CD4-positive, alpha-beta T cell treated with Interleukin-15 for 4 hours (primary cell): ENCODE measurements around the gene DVL1.
"Not testable (repeated sequence)": the region's sequence is repeated elsewhere in the genome, so short reads cannot be mapped to it uniquely, and the experiment has no call there.

Experiments used
- DNase-seq: peaks from one replicate; pipeline ENCODE4 v3.0.0-alpha.2; 2020; ENCODE audit warnings: low spot score

The DVL1 gene

DNA sequence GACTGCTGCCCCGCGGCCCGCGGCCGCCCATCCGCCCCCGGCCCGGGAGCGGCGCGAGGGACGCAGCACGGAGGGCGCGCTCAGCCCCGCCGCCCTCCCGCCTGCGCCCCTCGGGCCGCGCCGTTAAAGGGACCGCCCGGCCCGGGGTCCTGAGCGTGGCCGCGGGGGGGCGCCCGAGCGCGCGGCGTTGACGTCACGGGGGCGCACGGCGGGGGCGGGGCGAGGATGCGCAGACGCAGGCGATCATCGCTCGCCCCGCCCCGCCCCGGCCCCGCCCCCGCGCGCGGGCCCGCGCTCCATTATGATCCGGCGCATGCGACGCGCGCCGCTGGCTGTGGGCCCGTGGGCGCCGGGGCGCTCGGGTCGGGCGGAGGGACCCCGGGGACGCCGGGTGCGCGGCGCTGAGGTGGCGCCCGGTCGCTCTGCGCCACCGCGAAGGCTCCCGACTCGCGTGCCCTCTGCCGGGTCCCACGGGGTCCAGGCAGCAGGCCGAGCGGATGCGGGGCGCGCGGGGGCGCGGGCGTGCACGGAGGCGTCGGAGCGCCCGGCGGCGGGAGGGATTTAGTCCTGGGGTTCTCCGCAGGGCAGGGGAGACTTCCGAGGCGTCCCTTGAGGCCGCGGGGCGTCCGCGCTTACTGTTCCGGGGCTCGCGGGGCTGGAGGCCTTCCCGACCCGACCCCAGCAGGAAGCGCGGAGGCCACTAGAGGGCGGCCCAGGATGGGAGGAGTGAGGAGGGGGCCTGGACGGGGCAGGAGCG is at the start of gene DVL1:
Gene DVL1, minus strand, starts transcription at position 163 of the 757 bp plus-strand sequence. CDS start 353 bp downstream, outside the sequence.
- peak; percentile 67 for DNase-seq

DNA sequence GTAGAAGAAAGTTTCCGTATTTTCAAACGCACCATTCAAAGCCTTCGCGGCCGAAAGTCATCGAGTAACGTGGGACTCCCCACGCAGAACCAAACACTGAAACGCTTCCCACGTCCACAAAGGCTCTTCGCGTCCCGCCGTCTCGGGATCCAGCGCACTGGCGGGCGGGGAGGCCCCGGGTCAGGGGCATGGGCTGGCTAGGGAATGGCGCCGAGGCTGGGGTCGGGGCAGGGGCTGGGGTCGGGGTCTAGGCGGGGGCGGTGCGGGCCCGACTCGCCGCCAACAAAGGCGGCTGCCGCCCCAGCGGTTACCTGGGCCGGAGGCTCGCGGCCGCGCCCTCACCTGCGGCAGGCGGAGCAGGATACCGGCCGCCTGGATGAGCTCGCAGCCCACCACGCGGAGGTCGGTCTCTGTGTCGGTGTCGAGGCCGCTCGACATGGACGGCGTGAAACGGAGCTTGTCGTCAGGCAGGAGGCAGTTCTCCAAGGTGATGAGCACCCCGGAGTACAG is 49.5 kb upstream of the DVL1 start:
- no peak for DNase-seq

DNA sequence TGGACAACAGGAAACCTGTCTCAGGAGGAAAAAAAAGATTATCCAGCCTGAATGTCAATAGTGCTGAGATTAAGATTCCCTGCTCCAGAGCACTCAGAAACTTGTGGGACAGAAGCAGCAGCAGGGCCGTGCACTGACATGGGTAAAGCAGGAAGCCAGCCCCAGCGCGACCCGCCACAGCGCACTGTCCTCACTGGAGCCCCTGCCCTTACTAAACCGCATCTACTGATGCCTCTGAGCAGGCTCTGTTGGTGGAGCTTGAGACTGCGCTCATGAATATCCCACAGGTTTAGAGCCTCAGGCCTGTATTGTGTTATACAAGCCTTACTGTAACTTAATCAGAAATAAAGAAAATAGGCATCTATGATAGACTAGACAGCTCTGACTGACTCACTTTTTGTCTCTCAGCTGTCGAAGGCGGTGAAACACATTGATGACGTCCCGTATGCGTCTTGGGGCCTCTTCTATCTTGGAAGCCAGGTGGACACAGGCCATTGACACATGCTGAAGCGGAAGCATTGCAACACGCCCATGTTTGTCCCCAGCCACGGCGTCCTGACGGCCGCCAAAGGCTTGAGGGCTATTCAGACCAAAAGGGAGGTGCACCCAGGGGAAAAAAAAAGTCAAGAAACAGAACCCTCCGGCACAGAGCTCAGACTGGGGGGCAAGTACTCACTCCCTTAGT is 48.8 kb upstream of the DVL1 start:
- DNase-seq = no peak

DNA sequence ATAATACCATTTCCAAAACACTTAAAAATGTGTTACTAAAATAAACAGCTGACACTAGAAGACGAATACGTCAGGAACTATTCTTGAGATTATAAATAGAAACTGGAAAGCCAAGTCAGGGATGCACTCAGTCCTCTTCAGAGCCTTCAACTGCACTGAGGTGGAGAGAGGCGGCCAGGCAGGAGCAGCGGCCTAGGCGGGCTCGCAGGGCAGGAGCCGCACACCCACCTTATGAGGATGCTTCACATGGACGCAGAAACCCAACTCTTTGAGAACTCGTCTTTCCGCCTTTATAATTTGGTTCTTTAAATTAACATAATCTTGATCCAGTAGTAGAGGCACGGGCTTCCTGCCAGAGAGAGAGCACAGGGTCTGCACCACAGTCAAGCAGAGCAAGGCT is 45.9 kb upstream of the DVL1 start:
- DNase-seq = no peak

DNA sequence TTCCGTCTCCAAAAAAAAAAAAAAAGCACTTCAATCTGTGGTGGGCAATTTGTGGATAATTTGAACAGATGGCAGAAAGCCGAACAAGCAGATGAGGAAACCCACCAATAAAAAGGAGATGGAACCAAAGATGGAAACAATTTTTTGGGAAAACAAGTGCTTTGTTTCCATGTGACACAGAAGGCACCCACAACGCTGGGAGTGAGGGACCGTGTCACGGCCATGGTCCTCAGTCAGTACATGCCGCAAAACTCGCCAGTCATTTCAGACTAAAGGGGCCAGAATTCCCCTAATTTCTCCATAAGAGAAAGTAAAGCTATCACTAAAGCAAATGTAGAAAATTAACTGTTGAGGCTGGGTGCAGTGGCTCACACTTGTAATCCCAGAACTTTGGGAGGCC is 44.9 kb upstream of the DVL1 start:
- DNase-seq = no peak

DNA sequence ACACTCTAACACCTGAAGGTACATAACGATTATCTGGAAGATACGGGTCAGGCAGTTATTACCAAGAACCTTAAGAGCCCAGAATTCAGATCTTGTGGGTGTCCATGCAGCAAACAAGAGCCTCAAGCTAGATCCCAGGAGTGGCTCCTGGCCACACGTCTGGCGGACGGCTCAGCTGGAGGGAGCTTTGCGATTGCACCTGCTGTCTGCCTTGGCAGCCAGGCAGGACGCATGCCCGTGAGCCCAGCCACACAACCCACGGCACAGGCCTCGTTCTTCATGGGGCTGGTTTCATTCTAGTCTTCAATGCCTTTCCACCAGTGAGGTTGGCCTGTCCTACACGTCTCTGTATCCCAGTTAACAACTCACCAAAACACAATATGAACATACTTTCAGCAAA is 44.2 kb upstream of the DVL1 start:
- DNase-seq = no peak

DNA sequence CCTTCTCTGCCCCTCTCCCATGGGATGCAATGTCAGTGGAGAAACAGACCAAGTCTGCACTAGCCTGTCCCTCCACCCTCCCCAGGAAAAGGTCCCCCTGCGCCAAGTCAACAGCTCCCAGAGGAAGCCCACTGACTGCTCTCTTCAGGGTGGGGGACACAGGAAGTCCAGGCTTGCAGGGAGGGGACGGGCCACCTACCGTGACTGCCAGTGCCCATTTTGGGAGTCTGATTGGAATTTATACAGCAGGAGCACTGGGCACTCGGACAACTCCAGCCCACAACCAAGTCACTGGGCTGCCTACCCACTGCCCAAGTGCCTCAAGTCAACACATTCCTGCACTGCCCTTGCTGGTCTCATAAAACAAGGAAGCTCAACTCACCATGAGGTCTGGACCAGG is 43.8 kb upstream of the DVL1 start:
- no peak for DNase-seq

DNA sequence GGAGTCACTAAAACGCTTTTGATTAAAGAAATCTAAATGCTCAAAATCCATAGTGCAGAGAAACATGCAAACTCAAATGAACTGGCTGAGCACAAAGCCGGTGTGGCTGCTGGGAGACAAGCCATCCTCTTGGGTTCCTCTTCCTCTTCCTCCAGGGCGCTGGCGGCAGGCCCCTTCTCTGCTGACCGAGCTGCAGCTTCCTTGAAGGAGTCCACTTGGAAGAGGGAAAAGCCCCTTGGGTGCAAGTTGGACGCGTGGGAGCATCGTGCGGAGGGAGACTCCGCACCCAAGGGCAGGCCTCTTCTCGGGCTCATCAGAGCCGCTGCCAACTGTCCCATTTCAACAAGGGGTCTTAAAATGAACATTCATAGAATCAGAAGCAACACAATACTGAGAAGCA is 42.0 kb upstream of the DVL1 start:
- DNase-seq = no peak

DNA sequence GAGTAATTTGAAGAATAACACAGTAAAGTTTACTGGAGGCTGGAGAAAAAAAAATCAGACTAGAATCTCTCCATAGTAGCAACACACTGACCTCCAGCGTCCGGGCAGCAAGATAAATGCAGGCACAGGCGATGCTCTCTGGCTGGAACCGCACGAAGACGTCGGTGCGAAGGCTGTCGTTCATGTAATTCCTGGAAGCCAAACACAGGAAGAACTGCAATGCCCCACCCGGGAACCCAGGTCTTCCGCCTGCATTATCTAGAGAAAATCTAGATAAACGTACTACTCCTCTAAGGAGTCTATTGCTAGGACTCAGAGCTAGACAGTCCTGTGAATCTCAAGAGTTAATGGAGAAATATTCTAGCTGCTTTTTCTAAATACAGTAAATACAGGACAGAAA is 41.5 kb upstream of the DVL1 start:
- no peak for DNase-seq

DNA sequence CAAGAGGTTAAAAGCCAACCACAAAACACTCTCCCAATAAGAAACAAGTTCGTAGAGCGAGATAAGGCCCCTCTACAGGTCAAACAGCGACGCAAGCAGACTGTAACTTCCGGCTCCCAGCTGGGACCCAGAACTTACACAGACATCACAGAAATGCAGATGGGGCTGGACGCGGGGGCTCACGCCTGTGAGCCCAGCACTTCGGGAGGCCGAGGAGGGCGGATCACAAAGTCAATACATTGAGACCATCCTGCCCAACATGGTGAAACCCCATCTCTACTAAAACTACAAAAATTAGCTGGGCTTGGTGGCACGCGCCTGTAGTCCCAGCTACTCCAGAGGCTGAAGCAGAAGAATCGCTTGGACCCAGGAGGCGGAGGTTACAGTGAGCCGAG is 38.9 kb upstream of the DVL1 start:
- DNase-seq = no peak

DNA sequence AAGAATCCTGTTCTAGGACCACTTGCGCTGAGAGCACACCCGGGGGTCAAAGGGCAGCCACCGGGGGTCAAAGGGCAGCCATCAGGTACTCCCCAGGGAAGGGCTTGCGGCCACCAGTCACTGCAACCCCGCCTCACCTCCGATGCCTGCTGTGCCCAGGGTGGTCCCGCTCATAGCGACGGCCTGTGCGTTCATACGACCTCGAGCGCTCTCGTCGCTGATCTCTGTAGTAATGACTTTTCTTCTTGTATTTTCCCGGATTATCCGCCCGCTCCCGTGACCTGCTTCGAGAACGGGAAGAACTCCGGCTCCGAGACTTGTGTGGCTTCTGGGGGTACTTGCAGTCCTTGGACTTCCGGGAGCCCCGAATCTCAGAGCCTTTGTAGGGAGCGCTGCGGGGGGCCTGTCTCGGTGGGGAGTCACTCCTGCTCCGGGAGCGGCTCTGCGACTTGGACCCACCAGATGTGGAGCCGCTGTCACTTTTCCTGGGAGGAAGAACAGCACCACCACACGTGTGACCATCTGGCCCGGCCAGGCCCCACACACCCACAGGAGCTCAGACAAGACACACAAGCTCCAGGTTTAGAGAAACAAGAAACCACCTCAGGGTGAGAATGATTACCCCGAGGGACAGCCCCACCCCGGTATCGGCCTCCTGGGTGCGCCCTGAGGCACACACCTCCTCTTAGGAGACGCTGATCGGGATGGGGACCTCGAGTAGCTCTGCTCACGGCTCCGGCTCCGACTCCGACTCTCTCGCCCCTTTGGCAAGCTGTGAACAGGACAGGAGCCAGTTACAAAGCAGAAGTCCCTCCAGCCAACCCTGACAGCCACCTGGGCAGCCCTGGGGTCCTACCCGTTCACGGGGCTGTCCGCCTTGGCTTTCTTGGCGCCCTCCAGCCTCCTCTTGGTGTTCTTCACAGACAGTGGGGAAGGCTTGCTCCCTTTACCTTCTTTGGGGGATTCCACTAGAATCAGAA is 38.2 kb upstream of the DVL1 start:
- no peak for DNase-seq

DNA sequence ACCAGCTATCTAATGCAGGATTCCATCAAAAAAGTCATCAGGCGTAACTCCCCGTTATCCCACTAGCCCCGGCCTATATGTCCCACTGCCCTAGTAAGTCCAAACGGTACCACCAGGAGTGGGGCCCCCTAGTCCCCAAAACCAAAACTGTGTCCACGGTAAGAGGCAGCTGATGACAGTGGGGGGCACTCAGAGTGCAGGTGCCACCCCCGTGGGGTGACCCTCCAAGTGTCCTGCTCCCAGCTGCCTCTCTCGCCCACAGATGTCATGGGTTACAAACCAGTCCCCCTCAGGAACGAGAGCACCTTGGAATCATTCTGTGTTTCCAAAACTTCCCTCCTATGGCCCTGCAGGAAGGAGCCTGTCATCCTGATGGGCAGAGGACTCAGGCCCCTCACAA is 36.7 kb upstream of the DVL1 start:
- DNase-seq = no peak

DNA sequence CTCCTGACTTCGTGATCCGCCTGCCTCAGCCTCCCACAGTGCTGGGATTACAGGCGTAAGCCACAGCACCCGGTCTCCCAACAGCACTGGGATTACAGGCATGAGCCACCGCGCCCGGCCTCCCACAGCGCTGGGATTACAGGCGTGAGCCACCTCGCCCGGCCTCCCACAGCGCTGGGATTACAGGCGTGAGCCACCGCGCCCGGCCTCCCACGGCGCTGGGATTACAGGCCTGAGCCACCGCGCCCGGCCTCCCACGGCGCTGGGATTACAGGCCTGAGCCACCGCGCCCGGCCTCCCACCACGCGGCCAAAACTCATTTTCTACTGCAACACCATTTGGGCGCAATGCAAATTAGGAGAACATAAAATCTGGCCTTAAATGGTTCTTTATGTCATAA is 36.1 kb upstream of the DVL1 start:
- DNase-seq = not testable (repeated sequence)

DNA sequence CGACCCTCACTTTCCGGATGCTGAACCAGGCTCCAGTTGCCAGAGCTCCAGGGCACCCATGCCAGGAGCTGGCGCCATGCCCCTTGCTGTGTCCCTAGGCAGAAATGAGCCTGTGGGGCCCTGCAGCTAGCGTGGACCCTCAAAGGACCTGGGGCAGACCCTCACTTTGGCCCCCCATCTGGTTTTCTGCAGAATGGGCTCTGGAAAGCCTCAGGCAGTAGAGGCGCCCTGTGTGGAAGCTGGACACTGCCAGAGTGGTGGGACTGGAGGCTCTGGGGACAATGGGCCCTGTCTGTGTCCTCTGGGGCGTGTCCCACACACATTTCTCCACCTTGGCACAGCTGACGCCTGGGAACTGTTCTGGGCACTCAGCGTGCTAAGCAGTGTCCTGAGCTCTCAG is 32.1 kb upstream of the DVL1 start:
- DNase-seq = no peak

DNA sequence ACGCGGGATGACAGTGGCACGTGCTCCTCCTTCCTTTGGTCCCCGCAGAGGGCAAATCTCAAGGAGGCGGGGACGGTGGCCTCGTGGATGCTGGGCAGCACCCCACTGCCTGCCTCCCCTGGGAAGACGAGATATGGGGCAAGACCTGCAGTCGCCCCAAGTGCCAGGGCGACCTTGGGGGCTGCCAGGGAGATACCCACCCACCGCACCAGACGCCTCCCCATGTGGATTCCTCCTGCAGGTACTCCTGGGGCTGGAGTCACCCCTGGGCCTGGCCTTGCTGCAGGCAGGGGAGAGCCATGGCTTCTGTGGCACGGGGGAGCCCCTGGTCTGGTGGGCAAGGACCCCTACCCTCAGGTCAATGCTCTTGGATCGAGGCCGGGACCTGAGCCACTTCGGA is 31.6 kb upstream of the DVL1 start:
- no peak for DNase-seq

DNA sequence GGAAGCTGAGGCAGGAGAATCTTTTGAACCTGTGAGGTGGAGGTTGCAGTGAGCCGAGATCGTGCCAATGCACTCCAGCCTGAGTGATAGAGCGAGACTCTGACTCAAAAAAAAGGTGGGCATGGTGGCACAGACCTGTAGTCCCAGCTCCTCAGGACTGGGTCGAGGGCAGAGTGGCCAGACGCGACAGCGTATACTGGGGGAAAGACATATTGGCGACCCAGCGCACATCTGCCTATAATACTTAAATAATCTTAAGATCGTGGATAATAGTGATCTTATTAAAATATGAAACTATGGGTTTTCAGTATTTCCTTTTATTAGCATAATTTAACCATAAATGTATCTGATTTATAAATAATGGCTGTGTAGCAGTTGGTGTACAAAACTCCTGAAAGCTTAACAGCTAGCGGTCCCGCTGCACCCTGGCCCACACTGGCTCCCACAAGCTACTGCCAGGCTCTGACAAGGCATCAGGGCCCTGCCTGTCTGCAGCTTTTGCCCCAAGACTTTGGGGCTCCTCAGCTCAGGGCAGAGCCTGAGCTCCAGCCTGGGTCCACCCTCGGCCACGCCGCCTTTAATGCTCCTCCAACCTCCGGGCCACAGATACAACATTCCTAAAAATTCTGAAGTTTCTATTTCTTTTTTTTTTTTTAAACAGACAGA is 28.5 kb upstream of the DVL1 start:
- no peak for DNase-seq

DNA sequence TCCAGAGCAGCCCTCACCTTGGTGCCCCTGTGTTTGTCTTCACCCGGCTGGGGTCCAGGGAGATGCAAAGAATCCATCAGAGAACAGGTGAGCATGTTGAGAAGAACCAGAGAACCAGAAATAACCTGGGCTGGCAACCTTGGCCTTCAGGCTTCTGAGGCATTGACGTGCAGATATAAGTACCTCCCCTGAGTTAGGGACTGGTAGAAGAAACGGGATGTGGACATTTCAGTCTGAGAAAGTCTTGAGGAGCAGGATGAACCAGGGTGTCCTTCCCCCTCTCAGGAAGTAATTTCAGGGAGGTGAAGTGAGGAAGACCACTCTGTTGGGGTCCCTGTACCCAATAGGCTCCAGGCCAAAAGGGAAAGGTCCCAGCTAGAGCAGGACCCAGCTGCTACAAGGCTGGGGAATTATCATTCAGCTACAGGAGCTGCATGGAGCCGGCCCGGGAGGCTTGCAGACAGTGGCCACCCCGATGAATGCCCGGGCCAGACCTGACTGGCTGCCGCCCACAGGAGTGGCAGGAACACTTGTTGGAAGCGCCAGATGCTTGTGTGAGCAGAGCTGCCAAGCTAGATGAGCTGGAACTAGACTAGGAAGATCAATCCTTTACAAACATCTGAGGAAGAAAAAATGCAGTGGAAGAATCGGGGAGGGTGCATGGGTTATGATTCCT is 27.5 kb upstream of the DVL1 start:
- no peak for DNase-seq

DNA sequence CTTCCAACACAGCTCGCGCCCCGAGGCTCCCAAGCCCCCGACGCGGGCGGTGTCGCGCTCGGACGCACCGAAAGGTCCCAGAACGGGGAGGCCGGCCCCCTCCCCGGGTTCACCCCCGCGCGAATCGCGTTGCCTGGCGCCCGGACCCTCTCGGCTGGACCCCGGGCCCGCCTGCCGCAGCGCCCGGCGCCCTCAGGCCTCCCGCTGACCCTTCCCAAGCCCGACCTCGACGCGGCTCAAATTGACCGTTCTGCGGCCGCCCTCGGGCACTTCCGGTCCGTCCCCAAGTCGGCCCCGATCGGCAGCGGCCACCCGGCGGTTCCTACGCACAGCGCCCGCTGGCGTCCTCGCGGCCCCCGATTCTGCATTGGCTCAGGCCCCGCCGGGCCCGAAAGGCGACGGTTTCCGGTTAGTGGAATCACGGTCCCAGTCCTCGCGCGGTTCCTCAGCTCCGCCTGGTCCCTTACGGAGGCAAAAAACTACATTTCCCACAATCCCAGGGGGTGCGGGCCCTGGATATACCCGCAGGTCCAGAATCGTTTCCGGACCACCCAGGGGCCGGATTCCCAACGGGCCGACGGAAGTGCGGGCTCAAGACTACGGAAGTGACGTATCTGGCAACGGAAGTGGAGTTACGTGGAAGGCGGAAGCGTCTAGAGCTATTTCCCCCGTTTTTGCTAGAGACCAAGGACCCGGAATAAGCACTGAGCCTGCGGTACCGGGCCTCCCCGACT is 25.9 kb upstream of the DVL1 start, which contains the start of gene AURKAIP1:
Gene AURKAIP1, minus strand, starts transcription at position 279 of the 734 bp plus-strand sequence. CDS start 451 bp downstream, outside the sequence.
- DNase-seq = peak; percentile 99

DNA sequence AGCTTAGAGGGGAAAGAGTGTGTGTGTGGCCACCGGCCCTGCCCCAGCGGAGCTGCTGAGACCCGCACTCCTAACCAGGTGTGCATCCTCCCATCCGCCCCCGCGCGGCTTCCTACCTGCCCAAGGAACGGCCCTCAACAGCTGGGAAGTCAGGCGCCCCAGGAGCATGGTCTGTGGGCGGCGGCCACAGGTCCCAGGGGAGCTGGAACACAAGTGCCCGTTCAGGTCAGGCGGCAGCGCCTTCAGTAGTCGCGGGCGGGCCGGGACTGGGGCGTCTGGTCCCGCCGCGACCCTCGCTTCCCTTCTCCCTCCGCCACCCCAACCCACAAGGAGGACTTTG is 25.3 kb upstream of the DVL1 start:
- DNase-seq = no peak

DNA sequence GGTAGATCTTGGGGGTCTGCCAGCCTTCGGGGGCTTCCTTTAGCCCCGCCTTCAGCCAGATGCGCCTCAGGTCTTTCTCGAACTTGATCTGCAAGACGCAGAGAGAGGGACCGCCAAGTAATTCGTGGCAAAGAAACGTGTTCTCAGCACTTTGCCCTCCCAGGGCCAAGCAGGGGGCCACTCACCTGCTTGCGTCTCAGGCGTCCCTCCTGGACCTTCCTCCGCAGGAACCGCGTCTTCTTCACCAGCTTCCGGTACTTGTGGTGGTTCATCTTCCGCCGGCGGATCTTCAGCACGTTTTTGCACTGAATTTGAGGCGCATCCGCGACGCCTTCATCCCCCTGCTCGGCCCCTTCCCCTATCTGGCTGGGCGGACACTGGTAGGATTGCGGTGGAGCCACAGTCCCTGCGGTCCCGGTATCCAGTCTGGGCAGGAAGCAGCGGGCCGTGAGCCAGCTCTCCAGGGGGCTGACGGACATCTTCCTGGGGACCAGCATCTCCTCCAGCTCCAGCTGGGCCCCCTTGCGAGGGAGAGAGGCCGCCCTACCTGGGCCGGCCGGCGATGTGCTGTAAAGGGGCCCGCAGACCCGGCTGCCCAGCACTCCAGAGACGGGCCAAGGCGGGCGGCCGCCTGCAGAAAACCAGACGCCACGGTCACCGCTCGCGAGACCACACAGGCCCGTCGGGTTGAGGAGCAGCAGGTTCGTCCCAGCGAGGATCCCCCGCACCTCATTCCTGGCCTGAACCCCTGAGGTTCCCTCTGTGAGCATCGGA is 24.8 kb upstream of the DVL1 start:
- DNase-seq = no peak
